ENCODE results near the gene UQCR11. TPM values are rescaled to one million over a fixed set of nuclear protein-coding genes. Genes with fewer than 3 reads are reported as not detected.

Gene UQCR11
- total RNA-seq, 1 donor from 2014 or later, result 203 TPM

- DNase-seq (ENCODE audit: extremely low spot score, unreplicated experiment), result no peak
- Mint-ChIP-seq H3K36me3 (ENCODE audit: unreplicated experiment) (peaks cover 3% of the 10 kb centered on the region), H3K27me3 (ENCODE audit: unreplicated experiment) (no peaks in the 10 kb centered on the region), H3K4me3 (ENCODE audit: unreplicated experiment) (no peak overlapping the region), H3K9me3 (ENCODE audit: unreplicated experiment) (no peaks in the 10 kb centered on the region), H3K4me1 (ENCODE audit: unreplicated experiment) (peaks cover 19% of the 10 kb centered on the region), H3K27ac (ENCODE audit: unreplicated experiment) (no peak overlapping the region)
- no peak for TF ChIP-seq CTCF (IDR thresholded peaks at IDR 0.05)
These were observed 42.0 kb downstream of the UQCR11 start for GRCh38 chr19:1563251-1563650.

- Mint-ChIP-seq H3K4me3 (ENCODE audit: unreplicated experiment) (no peak overlapping the region), H3K27me3 (ENCODE audit: unreplicated experiment) (no peaks in the 10 kb centered on the region), H3K4me1 (ENCODE audit: unreplicated experiment) (peaks cover 19% of the 10 kb centered on the region), H3K9me3 (ENCODE audit: unreplicated experiment) (no peaks in the 10 kb centered on the region), H3K27ac (ENCODE audit: unreplicated experiment) (no peak overlapping the region), H3K36me3 (ENCODE audit: unreplicated experiment) (peaks cover 4% of the 10 kb centered on the region)
- TF ChIP-seq CTCF (IDR thresholded peaks at IDR 0.05), result no peak
- no peak for DNase-seq (ENCODE audit: extremely low spot score, unreplicated experiment)
These were observed 43.9 kb downstream of the UQCR11 start for GRCh38 chr19:1561236-1561842.

- no peak for TF ChIP-seq CTCF (IDR thresholded peaks at IDR 0.05)
- Mint-ChIP-seq H3K9me3 (ENCODE audit: unreplicated experiment) (no peaks in the 10 kb centered on the region), H3K27ac (ENCODE audit: unreplicated experiment) (no peak overlapping the region), H3K4me1 (ENCODE audit: unreplicated experiment) (peaks cover 15% of the 10 kb centered on the region), H3K36me3 (ENCODE audit: unreplicated experiment) (peaks cover 4% of the 10 kb centered on the region), H3K4me3 (ENCODE audit: unreplicated experiment) (no peak overlapping the region), H3K27me3 (ENCODE audit: unreplicated experiment) (no peaks in the 10 kb centered on the region)
- DNase-seq (ENCODE audit: extremely low spot score, unreplicated experiment), result no peak
These were observed 44.9 kb downstream of the UQCR11 start for GRCh38 chr19:1560286-1560882.

GRCh38 chr19:1558552-1558951 is 46.7 kb downstream of the UQCR11 start:
- Mint-ChIP-seq H3K4me3 (ENCODE audit: unreplicated experiment) (no peak overlapping the region), H3K36me3 (ENCODE audit: unreplicated experiment) (peaks cover 3% of the 10 kb centered on the region), H3K27ac (ENCODE audit: unreplicated experiment) (peak overlapping the region; percentile 23), H3K4me1 (ENCODE audit: unreplicated experiment) (peaks cover 5% of the 10 kb centered on the region), H3K9me3 (ENCODE audit: unreplicated experiment) (no peaks in the 10 kb centered on the region), H3K27me3 (ENCODE audit: unreplicated experiment) (no peaks in the 10 kb centered on the region)
- TF ChIP-seq CTCF (IDR thresholded peaks at IDR 0.05), result no peak
- DNase-seq (ENCODE audit: extremely low spot score, unreplicated experiment), result no peak

- no peak for DNase-seq (ENCODE audit: extremely low spot score, unreplicated experiment)
- Mint-ChIP-seq H3K36me3 (ENCODE audit: unreplicated experiment) (peaks cover 3% of the 10 kb centered on the region), H3K9me3 (ENCODE audit: unreplicated experiment) (no peaks in the 10 kb centered on the region), H3K4me1 (ENCODE audit: unreplicated experiment) (peaks cover 2% of the 10 kb centered on the region), H3K27ac (ENCODE audit: unreplicated experiment) (no peak overlapping the region), H3K27me3 (ENCODE audit: unreplicated experiment) (no peaks in the 10 kb centered on the region), H3K4me3 (ENCODE audit: unreplicated experiment) (no peak overlapping the region)
- TF ChIP-seq CTCF (IDR thresholded peaks at IDR 0.05), result no peak
These were observed 48.7 kb downstream of the UQCR11 start for GRCh38 chr19:1556390-1557070.
